DMS 273 (cell line): ENCODE measurements around the gene TNRC6C.

ENCODE experiments used
- DNase-seq: peaks from one replicate; lab custom pipeline; 2025; ENCODE audit not compliant: unreplicated experiment; lab: John Stamatoyannopoulos, UW

Gene TNRC6C

DNA sequence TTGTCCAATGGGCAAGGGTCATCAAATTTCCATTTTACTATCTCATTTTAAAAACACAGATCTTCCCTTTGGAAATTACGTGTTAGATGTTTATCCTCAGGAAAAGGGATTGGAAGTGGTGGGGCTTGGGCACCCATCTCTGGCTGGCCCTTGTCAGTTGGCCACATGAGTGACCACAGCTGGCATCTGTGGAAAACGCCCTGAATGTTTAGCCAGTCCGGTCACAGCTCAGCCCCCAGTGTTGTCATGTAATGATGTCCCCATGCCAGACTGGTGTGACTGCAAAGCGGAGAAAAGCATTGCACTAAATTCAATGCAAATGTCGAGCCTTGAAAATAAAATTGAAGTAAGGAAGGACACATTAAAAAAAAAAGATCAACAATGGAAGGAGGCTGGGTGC lies 117.0 kb downstream of the TNRC6C start:
- no peak for DNase-seq

DNA sequence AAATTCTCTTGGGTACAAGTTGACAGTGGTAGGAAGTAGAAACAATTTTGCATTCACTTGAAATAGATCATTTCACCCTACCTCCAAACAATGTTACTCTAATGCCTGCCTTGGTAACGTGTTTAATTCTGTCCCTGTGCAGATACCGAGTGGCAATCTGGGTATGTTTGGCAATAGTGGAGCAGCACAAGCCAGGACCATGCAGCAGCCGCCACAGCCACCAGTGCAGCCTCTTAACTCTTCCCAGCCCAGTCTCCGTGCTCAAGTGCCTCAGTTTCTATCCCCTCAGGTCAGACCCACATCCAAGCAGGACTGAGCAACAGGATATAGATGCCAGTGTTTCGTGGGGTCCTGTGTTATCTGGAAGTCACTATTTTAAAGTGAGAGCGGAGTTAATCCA lies 120.8 kb downstream of the TNRC6C start:
- no peak for DNase-seq

DNA sequence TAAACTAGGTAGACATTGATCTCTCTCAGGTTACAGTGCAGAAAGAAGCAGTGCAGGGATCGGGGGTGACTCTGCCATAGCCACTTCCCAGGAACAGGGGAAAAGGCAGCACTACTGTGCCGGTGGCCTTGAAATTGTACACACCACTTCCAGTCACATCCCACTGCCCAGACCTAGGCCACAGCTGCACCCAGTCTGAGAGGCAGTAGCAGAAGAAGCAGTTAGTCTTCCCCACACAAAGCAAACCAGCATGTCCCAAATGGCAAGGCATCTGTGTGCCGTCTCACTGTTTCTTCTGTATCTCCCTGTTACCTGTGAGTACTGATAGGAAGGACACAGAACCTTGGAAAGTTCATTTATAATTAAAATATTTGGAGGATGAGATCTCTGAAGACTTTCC lies 123.0 kb downstream of the TNRC6C start:
- peak; percentile 20 for DNase-seq

DNA sequence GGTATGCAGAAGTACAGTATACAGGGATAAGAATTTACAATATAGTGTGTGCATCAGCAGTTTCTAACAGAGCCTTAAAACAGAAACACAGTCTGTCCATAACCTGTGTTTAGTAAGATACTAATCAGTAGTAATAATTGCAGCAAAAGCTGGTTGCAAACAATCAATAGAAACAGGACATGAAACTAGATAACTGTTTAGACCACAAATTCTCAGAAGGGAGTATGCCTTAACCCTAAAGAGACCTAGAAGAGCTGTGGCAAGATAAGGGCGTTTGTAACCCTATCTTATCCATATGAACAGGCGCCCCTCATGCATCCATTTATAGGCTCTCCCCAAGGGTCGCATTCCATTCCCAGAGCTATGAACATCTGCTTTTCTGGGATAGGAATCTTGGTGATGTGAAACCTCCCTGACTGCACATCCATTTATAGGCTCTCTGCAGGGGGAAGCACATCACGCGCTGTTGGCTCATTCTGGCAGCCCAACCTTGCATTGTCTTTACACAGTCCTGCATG lies 123.9 kb downstream of the TNRC6C start:
- peak; percentile 45 for DNase-seq

DNA sequence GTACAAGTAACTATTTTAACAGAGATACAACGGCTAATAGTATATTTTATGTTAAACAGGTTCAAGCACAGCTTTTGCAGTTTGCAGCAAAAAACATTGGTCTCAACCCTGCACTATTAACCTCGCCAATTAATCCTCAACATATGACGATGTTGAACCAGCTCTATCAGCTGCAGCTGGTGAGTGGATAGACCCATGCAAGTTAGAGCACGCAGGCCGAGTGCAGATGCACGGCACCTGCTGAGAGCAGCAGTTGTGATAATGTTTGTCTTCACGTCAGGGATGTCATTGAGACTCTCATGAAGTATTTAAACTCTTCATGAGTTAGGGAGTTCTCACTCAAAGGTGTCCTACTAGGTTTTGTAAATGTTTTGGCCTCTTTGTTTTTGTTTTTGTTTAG lies 124.5 kb downstream of the TNRC6C start:
- DNase-seq = peak; percentile 89

DNA sequence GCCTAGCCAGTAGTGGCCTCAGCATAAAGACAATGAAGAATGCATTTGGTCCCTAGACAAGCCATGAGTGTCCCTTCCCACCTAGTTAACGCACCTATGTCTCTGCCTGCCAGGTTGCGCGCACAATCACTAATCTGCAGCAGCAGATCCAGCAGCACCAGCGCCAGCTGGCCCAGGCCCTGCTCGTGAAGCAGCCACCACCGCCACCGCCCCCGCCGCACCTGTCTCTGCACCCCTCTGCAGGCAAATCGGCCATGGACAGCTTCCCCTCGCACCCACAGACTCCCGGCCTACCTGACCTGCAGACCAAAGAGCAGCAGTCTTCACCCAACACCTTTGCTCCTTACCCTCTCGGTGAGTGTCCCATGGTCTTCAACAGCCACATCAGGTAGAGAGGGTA lies 128.2 kb downstream of the TNRC6C start:
- no peak for DNase-seq

DNA sequence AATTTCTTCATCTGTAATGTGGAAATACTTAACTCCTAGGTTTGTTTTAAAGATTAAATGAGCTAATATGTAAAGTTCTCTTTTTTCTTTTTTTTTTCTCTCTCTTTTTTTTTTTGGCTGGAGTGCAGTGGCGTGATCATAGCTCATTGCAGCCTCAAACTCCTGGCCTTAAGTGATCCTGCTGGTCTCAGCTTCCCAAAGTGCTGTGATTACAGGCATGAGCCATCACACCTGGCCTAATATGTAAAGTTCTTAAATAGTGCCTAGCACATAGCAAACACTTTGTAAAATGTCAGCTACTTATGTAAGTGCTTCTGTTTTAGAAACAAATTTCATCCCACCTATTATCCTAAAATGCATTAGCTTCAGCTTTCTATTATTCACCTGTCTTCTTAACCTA lies 130.0 kb downstream of the TNRC6C start:
- no peak for DNase-seq

DNA sequence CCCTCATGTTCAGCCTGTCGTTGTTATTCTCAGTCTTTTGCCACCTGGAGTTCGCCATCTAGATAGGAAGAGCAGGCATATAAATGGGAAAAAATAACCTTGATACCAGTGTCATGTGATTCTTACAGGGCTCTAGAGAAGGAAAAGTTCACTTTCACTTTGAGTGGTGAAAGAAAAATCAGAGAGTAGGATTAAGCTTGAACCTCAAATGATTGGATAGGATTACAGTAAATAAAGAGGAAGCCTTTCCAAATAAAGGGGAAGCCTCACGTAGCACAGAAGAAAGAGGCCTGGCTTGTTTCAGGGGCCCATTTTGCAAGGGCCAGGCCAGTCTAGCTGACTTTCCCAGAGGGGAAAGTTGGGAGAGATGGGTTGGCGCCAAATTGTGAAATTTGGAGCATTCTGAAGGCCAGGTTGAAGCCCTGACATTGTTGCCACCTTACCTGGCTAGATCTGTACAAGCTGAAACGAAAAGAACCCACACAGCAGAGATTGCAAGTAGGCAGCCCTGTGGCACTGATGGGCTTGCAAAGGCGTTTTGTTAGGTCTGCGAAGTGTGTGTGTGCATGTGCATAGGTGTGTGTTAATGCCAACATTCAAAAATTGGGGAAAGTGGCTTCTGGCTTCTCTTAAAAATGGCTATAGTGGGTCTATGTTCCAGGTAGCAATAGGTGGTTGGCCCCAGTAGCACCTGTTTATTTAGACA lies 131.2 kb downstream of the TNRC6C start:
- no peak for DNase-seq

DNA sequence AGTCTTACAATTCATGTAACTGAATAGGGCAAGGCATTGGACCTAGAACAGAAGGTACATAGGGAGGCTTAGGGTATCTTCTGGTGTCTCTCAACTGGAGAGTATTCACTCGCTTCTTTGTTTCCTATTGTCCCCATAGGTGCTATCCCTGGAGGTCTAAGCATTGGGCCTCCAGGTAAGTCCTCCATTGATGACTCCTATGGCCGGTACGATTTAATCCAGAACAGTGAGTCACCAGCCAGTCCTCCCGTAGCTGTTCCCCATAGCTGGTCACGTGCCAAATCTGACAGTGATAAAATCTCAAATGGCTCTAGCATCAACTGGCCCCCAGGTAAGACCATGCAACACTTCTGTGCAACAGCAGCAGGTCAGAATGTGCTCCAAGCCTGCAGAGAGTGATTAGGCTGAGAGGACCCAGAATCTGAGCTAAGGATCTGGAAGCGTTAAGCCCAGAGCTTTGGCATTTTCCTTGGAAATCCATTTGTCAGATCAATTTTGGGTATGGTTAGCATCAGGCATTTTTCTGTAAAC lies 134.4 kb downstream of the TNRC6C start:
- no peak for DNase-seq

DNA sequence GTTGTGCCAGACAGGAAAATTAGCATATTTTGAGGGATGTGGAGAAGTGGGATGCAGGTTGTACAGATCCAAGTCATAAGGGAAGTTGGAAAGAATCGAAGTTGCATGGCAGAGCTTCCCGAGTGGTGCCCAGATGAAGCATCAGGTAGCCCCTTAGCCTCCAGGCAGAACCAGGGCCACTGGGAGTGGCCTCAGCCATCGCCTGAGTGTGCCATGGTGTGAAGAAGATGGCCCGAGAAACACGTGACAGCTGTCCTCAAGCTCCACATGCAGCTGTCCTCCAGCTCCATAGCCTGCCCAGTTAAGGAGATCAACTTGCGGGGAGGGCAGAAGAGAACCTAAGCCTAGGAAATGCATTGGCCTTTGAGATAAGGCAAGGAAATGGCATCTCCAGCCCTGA lies 136.5 kb downstream of the TNRC6C start:
- no peak for DNase-seq

DNA sequence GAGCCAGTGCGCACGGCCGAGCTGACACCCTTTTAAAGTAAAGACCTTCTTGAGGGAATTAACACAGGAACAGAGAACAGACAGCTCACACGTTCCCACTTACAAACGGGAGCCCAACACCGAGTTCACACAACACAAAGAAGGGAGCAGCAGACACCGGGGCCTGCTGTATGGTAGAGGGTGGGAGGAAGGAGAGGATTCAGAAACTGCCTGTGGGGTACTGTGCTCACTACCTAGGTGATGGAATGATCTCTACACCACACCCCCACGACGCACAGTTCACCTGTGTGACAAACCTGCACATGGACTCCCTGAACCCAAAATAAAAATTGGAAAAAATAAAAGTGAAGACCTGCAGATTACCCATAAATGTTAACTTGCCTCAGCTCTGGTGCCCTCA lies 137.6 kb downstream of the TNRC6C start:
- no peak for DNase-seq

DNA sequence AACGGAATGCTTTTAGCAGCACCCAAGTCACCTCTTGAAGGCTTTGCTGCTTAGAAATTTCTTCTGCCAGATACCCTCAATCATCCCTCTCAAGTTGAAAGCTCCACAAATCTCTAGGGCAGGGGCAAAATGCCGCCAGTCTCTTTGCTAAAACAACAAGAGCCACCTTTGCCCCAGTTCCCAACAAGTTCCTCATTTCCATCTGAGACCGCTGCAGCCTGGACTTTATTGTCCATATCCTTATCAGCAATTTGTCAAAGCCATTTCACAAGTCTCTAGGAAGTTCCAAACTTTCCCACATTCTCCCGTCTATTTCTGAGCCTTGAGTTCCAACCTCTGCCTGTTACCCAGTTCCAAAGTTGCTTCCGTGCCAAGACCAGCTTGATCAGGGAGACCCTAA lies 142.6 kb downstream of the TNRC6C start:
- DNase-seq = no peak

DNA sequence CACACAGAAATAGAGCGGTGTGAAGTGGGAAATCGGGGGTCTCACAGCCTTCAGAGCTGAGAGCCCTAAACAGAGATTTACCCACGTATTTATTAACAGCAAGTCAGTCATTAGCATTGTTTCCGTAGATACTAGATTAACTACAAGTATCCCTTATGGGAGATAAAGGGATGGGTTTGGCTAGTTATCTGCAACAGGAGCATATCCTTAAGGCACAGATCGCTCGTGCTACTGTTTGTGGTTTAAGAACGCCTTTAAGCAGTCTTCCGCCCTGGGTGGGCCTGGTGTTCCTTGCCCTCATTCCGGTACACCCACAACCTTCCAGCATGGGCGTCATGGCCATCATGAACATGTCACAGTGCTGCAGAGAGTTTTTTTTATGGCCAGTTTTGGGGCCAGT lies 143.0 kb downstream of the TNRC6C start:
- no peak for DNase-seq

DNA sequence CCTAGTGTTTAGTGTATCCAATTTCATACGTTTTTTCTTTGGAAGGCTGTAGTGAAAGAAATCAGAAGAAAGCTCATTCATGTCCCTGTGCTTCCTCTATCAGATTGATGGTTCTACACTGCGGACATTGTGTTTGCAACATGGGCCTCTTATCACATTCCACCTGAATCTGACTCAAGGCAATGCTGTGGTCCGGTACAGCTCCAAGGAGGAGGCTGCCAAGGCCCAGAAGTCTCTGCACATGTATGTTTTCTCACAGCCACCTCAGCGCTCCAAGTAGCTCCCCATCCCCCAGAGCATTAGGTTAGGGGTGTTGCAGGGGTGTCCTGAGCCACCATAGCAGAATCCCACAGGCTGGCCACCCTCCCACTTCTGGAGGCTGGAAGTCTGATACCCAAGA lies 144.8 kb downstream of the TNRC6C start:
- DNase-seq = no peak

DNA sequence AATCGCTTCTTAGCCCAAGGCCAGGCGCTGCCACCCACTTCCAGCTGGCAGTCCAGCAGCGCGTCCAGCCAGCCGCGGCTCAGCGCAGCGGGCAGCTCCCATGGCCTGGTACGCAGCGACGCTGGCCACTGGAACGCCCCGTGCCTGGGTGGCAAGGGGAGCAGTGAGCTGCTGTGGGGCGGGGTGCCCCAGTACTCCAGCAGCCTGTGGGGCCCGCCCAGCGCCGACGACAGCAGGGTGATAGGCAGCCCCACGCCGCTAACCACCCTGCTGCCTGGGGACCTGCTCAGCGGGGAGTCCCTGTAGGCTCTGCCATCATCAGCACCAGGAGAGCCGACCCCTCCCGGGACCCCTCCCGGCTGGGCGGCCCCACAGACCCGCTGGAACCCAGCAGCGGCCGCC lies 146.0 kb downstream of the TNRC6C start:
- no peak for DNase-seq

DNA sequence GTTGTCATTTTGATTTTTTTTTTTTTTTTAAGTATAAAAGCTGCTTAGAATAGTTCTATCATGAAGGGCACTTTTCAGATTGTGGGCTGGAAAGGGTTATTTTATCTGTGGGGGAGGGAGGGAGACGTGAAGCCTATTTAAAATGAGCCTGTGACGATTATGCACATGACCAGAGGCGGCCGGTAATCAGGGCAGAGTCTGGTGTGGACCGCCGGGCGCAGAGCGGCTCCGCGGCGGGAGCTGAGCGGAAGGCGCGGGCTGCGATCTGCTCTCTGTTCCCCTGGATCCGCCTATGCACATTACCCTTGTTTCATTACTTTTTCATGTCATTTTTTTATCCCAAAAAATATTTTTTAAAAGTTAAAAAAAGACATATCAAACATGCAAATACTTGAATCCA lies 146.6 kb downstream of the TNRC6C start:
- no peak for DNase-seq

DNA sequence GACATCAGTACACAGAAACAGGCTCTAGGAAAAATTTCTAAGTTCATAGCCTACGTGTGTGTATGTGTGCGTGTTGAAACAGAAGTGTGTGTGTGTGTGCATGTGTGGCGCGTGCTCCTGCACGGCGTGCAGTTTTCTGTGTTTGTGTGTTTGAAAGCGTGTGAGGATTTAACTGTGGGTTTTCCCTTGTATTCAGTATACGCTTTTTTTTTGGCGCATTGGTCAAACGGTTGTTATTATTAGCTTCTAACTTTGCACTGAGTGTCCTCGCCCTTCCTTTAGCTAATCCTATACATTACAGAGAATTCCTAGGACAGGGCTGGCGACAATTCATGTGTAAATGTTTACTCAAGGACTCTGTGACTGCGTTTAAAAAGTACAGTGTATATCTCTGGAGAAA lies 147.0 kb downstream of the TNRC6C start:
- no peak for DNase-seq

DNA sequence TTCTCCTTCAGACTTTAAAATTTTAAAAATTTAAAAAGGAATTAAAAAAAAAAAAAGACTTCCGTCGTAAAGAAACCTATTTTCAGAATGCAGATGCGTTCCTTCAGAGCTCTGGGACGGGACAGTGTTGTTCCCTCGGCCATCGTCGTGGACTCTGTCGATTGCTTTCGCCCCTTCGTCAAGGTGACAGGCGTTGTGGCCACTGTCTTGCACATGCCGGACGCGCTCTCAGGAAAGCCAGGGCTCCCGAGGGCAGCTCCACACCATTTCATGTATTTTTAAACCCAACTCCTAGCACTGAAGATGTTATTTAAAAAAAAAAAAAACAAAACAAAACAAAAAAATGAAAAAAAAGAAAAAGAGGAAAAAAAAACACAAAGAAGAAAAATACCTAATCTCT lies 147.7 kb downstream of the TNRC6C start:
- DNase-seq = no peak

DNA sequence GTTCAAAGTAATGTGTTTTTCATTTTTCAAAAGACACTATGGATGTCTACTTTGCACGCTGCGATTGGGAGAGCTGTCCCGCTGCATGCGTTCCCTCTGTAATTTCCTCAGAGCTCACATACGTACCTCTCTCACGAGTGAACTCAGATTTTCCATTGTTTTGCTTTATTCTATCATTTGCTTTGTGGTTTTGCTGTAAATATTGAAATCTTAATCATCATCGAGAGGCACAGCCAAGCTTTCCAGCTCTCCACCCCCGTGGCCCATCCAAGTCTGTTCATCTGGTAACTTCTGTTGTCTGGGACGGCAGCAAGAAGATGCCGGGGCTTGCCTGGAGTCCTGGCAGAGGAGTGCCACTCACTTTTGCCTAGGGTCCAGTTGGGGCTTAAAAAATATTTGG lies 149.0 kb downstream of the TNRC6C start:
- no peak for DNase-seq

DNA sequence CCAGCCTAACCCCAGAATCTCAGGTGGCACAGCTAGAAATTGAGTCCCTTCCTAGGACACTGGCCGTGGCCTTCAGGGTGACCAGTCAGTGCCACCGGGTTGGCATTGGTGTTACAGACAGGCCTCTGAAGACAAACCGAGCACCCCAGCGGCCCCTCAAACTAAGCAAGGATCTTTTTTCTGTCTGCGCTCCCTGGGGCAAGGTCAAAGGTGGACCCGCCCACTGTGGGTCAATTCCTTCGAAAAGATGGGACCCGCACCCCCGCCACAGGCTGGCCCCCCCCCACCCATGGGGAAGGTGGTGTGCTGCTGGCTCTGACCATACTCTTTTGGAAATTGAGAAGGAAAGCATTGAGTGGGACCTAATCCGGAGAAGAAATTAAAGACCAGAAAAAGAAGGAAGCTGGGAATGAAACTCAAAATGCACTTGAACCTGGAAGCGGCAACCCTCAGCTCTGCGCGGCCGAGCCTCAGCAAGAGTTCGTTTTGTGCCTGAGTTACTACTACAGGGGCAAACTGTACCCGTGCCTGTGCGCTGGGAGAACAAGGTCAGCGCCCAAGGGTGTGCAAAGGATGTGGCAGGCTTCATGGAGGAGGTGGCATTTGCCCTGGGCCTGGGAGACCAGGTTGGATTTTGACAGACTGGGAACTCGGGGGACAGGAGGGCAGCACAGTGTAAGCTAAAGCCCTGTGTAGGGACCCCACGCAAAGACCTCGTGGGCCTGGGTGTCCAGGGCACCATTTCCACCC lies 149.6 kb downstream of the TNRC6C start:
- no peak for DNase-seq

DNA sequence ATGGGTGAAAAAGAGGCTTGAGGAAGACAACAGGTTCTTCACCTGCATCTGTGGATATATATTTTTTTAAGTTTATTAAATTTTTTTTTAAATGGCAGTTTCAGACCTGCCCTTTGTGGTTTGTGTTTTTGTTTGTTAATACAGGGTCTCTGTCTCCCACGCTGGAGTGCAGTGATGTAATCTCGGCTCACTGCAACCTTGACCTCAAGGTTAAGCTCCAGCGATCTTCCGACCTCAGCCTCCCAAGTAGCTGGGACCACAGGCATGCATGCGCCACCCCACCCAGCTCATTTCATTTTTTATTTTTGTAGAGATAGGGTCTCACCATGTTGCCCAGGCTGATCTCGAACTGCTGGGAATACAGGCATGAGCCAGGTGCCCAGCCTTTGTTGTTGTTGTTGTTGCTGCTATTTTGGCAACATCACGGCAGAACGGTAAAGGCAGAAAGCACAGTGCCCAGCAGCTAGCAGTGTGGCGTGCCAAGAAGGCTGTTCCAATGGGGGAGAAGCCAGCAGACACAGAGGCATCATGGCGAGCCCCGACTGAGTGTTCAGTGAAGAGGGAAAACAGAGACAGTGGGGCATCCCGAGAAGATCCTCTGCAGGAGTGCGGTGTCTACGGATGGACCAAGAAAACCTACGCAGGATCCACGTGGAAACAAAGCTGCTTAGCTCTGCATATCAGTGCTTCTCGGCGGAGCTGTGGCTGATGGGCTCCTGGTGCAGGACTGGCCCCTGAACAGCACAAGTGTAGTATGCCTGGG lies 150.4 kb downstream of the TNRC6C start:
- no peak for DNase-seq

DNA sequence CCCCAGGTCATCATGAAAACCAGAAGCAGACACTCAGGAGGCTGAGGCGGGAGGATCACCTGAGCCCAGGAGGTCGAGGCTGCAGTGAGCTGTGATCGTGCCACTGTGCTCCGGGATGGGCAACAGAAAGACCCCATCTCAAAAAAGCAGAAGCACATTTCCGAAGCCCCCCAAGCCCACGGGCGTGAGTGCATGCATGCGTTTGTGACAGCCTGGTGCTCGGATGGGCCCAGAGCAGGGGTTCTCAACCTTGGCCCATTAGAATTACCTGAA lies 150.9 kb downstream of the TNRC6C start:
- no peak for DNase-seq
